Activated CD4-positive, CD25-positive, alpha-beta regulatory T cell treated with anti-CD3 and anti-CD28 coated beads, Interleukin-2, amount 50 U/mL, for 72 hours (primary cell): ENCODE data around the gene DRD4.

Source experiments
- DNase-seq: peaks from one replicate; pipeline ENCODE4 v3.0.0; 2021

DRD4 gene

GRCh38 chr11:636511-637332 is at the start of gene DRD4:
Gene DRD4, plus strand, starts transcription at chr11:637269. Its CDS starts 36 bp downstream, at chr11:637305.
- no peak for DNase-seq

GRCh38 chr11:587546-587945 is 49.5 kb upstream of the DRD4 start:
- no peak for DNase-seq

- DNase-seq: peak; percentile 62
Observed at GRCh38 chr11:587978-588380, 49.1 kb upstream of the DRD4 start.

- no peak for DNase-seq
Observed at GRCh38 chr11:589798-590197, 47.3 kb upstream of the DRD4 start.

- DNase-seq: no peak
Observed at GRCh38 chr11:590997-591396, 46.1 kb upstream of the DRD4 start.

GRCh38 chr11:592501-592900 is 44.6 kb upstream of the DRD4 start:
- no peak for DNase-seq

- no peak for DNase-seq
Observed at GRCh38 chr11:592918-593317, 44.2 kb upstream of the DRD4 start.

GRCh38 chr11:593347-593746 is 43.7 kb upstream of the DRD4 start:
- DNase-seq: no peak

- no peak for DNase-seq
Observed at GRCh38 chr11:595400-595799, 41.7 kb upstream of the DRD4 start.

GRCh38 chr11:596374-596773 is 40.7 kb upstream of the DRD4 start:
- no peak for DNase-seq

GRCh38 chr11:597166-597725 is 39.8 kb upstream of the DRD4 start:
- DNase-seq: no peak

GRCh38 chr11:598005-598680 is 38.9 kb upstream of the DRD4 start:
- DNase-seq: no peak

GRCh38 chr11:601573-602245 is 35.4 kb upstream of the DRD4 start:
- no peak for DNase-seq

- DNase-seq: no peak
Observed at GRCh38 chr11:603154-603553, 33.9 kb upstream of the DRD4 start.

- DNase-seq: no peak
Observed at GRCh38 chr11:605286-606129, 31.6 kb upstream of the DRD4 start.

- no peak for DNase-seq
Observed at GRCh38 chr11:606245-606644, 30.8 kb upstream of the DRD4 start.

- no peak for DNase-seq
Observed at GRCh38 chr11:607020-607780, 29.9 kb upstream of the DRD4 start.

- DNase-seq: no peak
Observed at GRCh38 chr11:607971-608659, 29.0 kb upstream of the DRD4 start.

- no peak for DNase-seq
Observed at GRCh38 chr11:608791-609251, 28.2 kb upstream of the DRD4 start.

- DNase-seq: no peak
Observed at GRCh38 chr11:609341-609811, 27.7 kb upstream of the DRD4 start.
